Keratinocyte (primary cell): Measurements from ENCODE around the gene MBP. TPM values are rescaled to one million over a fixed set of nuclear protein-coding genes. Genes with fewer than 3 reads are reported as not detected.
"Not testable (repeated sequence)": the region's sequence is repeated elsewhere in the genome, so short reads cannot be mapped to it uniquely, and the experiment has no call there.

Source experiments
- DNase-seq: peaks from one replicate; pipeline ENCODE4 v3.0.0-alpha.2; 2011; ENCODE audit warnings: low read depth, missing footprints, low spot score
- FAIRE-seq: peaks from 2 replicates; lab custom pipeline; 2011; peaks lifted over from hg19 to GRCh38; lab: Jason Lieb, UNC
- H2AFZ ChIP-seq: 2 replicates; pipeline ENCODE4 v1.6.0; 2012; ENCODE audit warnings: low read length, control low read depth, inconsistent platforms; ENCODE audit not compliant: control insufficient read depth
- H3K27ac ChIP-seq: 2 replicates; pipeline ENCODE4 v1.5.1; 2011; ENCODE audit warnings: low read length; ENCODE audit not compliant: control insufficient read depth, insufficient read depth
- H3K27me3 ChIP-seq: 3 replicates; pipeline ENCODE4 v1.6.0; 2011; ENCODE audit warnings: low read length; ENCODE audit not compliant: control insufficient read depth, insufficient read depth; ENCODE audit errors: extremely low read depth
- H3K36me3 ChIP-seq, 2 experiments: 2 replicates in 1 of 2; 3 replicates in 1 of 2; pipeline ENCODE4 v1.5.1; 2011; ENCODE audit warnings: low read length in 2 of 2, mild to moderate bottlenecking in 1 of 2; ENCODE audit not compliant: control insufficient read depth in 2 of 2, insufficient read depth in 2 of 2; ENCODE audit errors: extremely low read depth in 1 of 2
- H3K4me1 ChIP-seq: 3 replicates; pipeline ENCODE4 v1.5.1; 2011; ENCODE audit warnings: low read length; ENCODE audit not compliant: control insufficient read depth, insufficient read depth; ENCODE audit errors: extremely low read depth
- H3K4me2 ChIP-seq: 3 replicates; pipeline ENCODE4 v1.6.0; 2011; ENCODE audit warnings: low read depth, low read length; ENCODE audit not compliant: control insufficient read depth, insufficient read depth; ENCODE audit errors: extremely low read depth
- H3K4me3 ChIP-seq, 3 experiments: fragments of 200-600 bp in 1 of 3; sonication (generic) in 1 of 3; 2 replicates in 2 of 3; 3 replicates in 1 of 3; pipeline ENCODE4 v1.5.1; 2011 to 2016; ENCODE audit warnings: low read length in 3 of 3, mild to moderate bottlenecking in 3 of 3, control low read depth in 2 of 3, inconsistent platforms in 1 of 3, low read depth in 1 of 3, mixed read lengths in 1 of 3, mixed run types in 1 of 3, moderate library complexity in 1 of 3; ENCODE audit not compliant: control insufficient read depth in 2 of 3, insufficient read depth in 2 of 3; ENCODE audit errors: extremely low read depth in 1 of 3
- H3K79me2 ChIP-seq: 2 replicates; pipeline ENCODE4 v1.6.0; 2012; ENCODE audit warnings: low read length; ENCODE audit not compliant: control insufficient read depth, insufficient read depth
- H3K9ac ChIP-seq: 3 replicates; pipeline ENCODE4 v1.6.0; 2011; ENCODE audit warnings: low read length; ENCODE audit not compliant: control insufficient read depth, insufficient read depth; ENCODE audit errors: extremely low read depth
- H3K9me1 ChIP-seq: 3 replicates; pipeline ENCODE4 v1.6.0; 2011; ENCODE audit warnings: low read length; ENCODE audit not compliant: control insufficient read depth, insufficient read depth; ENCODE audit errors: extremely low read depth
- H3K9me3 ChIP-seq: 2 replicates; pipeline ENCODE4 v1.5.1; 2012; ENCODE audit warnings: low read depth, low read length; ENCODE audit not compliant: control insufficient read depth
- H4K20me1 ChIP-seq: 3 replicates; pipeline ENCODE4 v1.6.0; 2011; ENCODE audit warnings: low read length; ENCODE audit not compliant: control insufficient read depth, insufficient read depth; ENCODE audit errors: extremely low read depth
- CTCF ChIP-seq, 3 experiments: IDR thresholded peaks in 1 of 3; conservative IDR thresholded peaks in 1 of 3; optimal IDR thresholded peaks in 1 of 3; 2 replicates in 2 of 3; 3 replicates in 1 of 3; pipeline versions ENCODE3 to v1.5.1; 2011; ENCODE audit warnings: low read length in 3 of 3, mild to moderate bottlenecking in 3 of 3, moderate library complexity in 2 of 3, control low read depth in 1 of 3, inconsistent platforms in 1 of 3; ENCODE audit not compliant: insufficient read depth in 2 of 3; ENCODE audit errors: extremely low read depth in 1 of 3
- EZH2 ChIP-seq: IDR thresholded peaks from one replicate; pipeline ENCODE4 v1.6.1; 2012; ENCODE audit warnings: inconsistent platforms, mild to moderate bottlenecking, low read length, moderate library complexity
- dilution Hi-C: fragments of 300-500 bp; cut with MboI; formaldehyde crosslinking; loops from one replicate; pipeline ENCODE4 v1.7.0; 2020; ENCODE audit warnings: low sequenced_read_pairs; ENCODE audit not compliant: extremely low pct_ligation_motif_present
- polyA plus RNA-seq, 5 experiments: library from polyadenylated mRNA; depleted of rRNA in 3 of 5; stranded (reverse) in 3 of 5; stranded (forward) in 1 of 5; unstranded in 1 of 5; fragments of >200 nt; gene quantifications; 1 replicate in 1 of 5; 2 replicates in 3 of 5; 3 replicates in 1 of 5; pipeline versions ENCODE4 v1.2.1 to v1.2.3, GENCODE V29; 2011 to 2012; ENCODE audit warnings: missing spikeins in 2 of 5, low read depth in 1 of 5, low replicate concordance in 1 of 5

MBP gene
- polyA plus RNA-seq, 1 donor (not counting 4 experiments of a cell fraction or from before 2014, with no cell fraction given) = 38.7 TPM

- Histone ChIP-seq H3K4me1 (no peaks in the 10 kb centered on the region), H3K27ac (no peak overlapping the region), H3K9me3 (no peaks in the 10 kb centered on the region), H3K36me3 (peaks cover 9 to 15% of the 10 kb centered on the region in 2 experiments), H3K4me2 (no peak overlapping the region), H3K79me2 (no peaks in the 10 kb centered on the region), H3K9ac (no peak overlapping the region), H4K20me1 (no peaks in the 10 kb centered on the region), H2AFZ (no peak overlapping the region), H3K9me1 (no peaks in the 10 kb centered on the region), H3K4me3 (no peak overlapping the region), H3K27me3 (no peaks in the 10 kb centered on the region)
- no peak for DNase-seq
- FAIRE-seq = no peak
- dilution Hi-C loops = no loop called here
- TF ChIP-seq CTCF (optimal IDR thresholded peaks at IDR 0.05 in 1 of 3, IDR thresholded peaks at IDR 0.05 in 1 of 3, conservative IDR thresholded peaks at IDR 0.05 in 1 of 3; ENCODE audit: extremely low read depth in 1 of 3, insufficient read depth in 2 of 3, low read length in 3 of 3) (no peak), EZH2 (no peak)
These were observed 184.2 kb downstream of the MBP start for GRCh38 chr18:76948345-76948744.

GRCh38 chr18:76944346-76944745 is 188.2 kb downstream of the MBP start:
- DNase-seq, H4K20me1 ChIP-seq, FAIRE-seq, H3K27me3 ChIP-seq, H2AFZ ChIP-seq, H3K4me2 ChIP-seq, H3K4me1 ChIP-seq, H3K9me3 ChIP-seq, H3K79me2 ChIP-seq, H3K27ac ChIP-seq, H3K9me1 ChIP-seq, H3K4me3 ChIP-seq, dilution Hi-C loops, H3K9ac ChIP-seq: not testable (repeated sequence)
- H3K36me3 ChIP-seq = peaks cover 9 to 13% of the 10 kb centered on the region in 2 experiments
